ENCODE results near the gene SMIM32.

The SMIM32 gene

GRCh38 chr5:136185974-136186665, 6.8 kb downstream of the SMIM32 start:
- no peak for DNase-seq

- DNase-seq: no peak
Observed at GRCh38 chr5:136182618-136183017, 10.3 kb downstream of the SMIM32 start.

- peak; percentile 65 for DNase-seq
Observed at GRCh38 chr5:136174021-136174659, 18.8 kb downstream of the SMIM32 start.

GRCh38 chr5:136169218-136169617, 23.7 kb downstream of the SMIM32 start:
- DNase-seq: no peak

GRCh38 chr5:136166909-136167308, 26.1 kb downstream of the SMIM32 start:
- DNase-seq: no peak

GRCh38 chr5:136164226-136164625, 28.7 kb downstream of the SMIM32 start:
- DNase-seq: no peak

- DNase-seq: peak; percentile 12
Observed at GRCh38 chr5:136162008-136162407, 31.0 kb downstream of the SMIM32 start.

- DNase-seq: peak; percentile 32
Observed at GRCh38 chr5:136159457-136159856, 33.5 kb downstream of the SMIM32 start.

- no peak for DNase-seq
Observed at GRCh38 chr5:136157514-136157913, 35.4 kb downstream of the SMIM32 start.

- no peak for DNase-seq
Observed at GRCh38 chr5:136155761-136156160, 37.2 kb downstream of the SMIM32 start.

GRCh38 chr5:136155078-136155477, 37.9 kb downstream of the SMIM32 start:
- no peak for DNase-seq

GRCh38 chr5:136153581-136154236, 39.3 kb downstream of the SMIM32 start:
- DNase-seq: no peak

- no peak for DNase-seq
Observed at GRCh38 chr5:136149891-136150290, 43.1 kb downstream of the SMIM32 start.

- no peak for DNase-seq
Observed at GRCh38 chr5:136147632-136148031, 45.3 kb downstream of the SMIM32 start.

GRCh38 chr5:136146201-136146600, 46.8 kb downstream of the SMIM32 start:
- DNase-seq: no peak

GRCh38 chr5:136145030-136145429, 47.9 kb downstream of the SMIM32 start:
- DNase-seq: no peak

GRCh38 chr5:136143763-136144162, 49.2 kb downstream of the SMIM32 start:
- DNase-seq: no peak

- no peak for DNase-seq
Observed at GRCh38 chr5:136143312-136143711, 49.6 kb downstream of the SMIM32 start.

- DNase-seq: no peak
Observed at GRCh38 chr5:136141561-136141960, 51.4 kb downstream of the SMIM32 start.
